ENCODE data around the gene ANTXR1. TPM values are rescaled to one million over a fixed set of nuclear protein-coding genes. Genes with fewer than 3 reads are reported as not detected.

ANTXR1 gene
- total RNA-seq, 1 donor from 2014 or later, result 73.4 TPM

- H3K36me3 Mint-ChIP-seq (ENCODE audit: insufficient read depth), result peaks cover 15% of the 10 kb centered on the region
- peaks cover 3% of the 10 kb centered on the region for H3K9me3 Mint-ChIP-seq (ENCODE audit: low read depth)
- H3K27me3 Mint-ChIP-seq, result no peaks in the 10 kb centered on the region
- no peaks in the 10 kb centered on the region for H3K4me1 Mint-ChIP-seq (ENCODE audit: low read depth)
- TF ChIP-seq, protein P1, sequence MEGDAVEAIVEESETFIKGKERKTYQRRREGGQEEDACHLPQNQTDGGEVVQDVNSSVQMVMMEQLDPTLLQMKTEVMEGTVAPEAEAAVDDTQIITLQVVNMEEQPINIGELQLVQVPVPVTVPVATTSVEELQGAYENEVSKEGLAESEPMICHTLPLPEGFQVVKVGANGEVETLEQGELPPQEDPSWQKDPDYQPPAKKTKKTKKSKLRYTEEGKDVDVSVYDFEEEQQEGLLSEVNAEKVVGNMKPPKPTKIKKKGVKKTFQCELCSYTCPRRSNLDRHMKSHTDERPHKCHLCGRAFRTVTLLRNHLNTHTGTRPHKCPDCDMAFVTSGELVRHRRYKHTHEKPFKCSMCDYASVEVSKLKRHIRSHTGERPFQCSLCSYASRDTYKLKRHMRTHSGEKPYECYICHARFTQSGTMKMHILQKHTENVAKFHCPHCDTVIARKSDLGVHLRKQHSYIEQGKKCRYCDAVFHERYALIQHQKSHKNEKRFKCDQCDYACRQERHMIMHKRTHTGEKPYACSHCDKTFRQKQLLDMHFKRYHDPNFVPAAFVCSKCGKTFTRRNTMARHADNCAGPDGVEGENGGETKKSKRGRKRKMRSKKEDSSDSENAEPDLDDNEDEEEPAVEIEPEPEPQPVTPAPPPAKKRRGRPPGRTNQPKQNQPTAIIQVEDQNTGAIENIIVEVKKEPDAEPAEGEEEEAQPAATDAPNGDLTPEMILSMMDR (IDR thresholded peaks at IDR 0.05; ENCODE audit: unreplicated experiment), result no peak
- DNase-seq (ENCODE audit: low spot score, unreplicated experiment), result no peak
- no peak overlapping the region for H3K27ac Mint-ChIP-seq
- H3K4me3 Mint-ChIP-seq (ENCODE audit: low read depth), result no peak overlapping the region
Observed at GRCh38 chr2:69209482-69209881, 196.5 kb downstream of the ANTXR1 start.

GRCh38 chr2:69210385-69210784 lies 197.4 kb downstream of the ANTXR1 start:
- Mint-ChIP-seq H3K27ac (no peak overlapping the region), H3K36me3 (ENCODE audit: insufficient read depth) (peaks cover 18% of the 10 kb centered on the region), H3K27me3 (no peaks in the 10 kb centered on the region), H3K4me1 (ENCODE audit: low read depth) (no peaks in the 10 kb centered on the region), H3K4me3 (ENCODE audit: low read depth) (no peak overlapping the region), H3K9me3 (ENCODE audit: low read depth) (peaks cover 3% of the 10 kb centered on the region)
- TF ChIP-seq, protein P1 (IDR thresholded peaks at IDR 0.05; ENCODE audit: unreplicated experiment), result no peak
- DNase-seq (ENCODE audit: low spot score, unreplicated experiment), result no peak

GRCh38 chr2:69211048-69211447 lies 198.1 kb downstream of the ANTXR1 start:
- TF ChIP-seq, protein P1 (IDR thresholded peaks at IDR 0.05; ENCODE audit: unreplicated experiment), result no peak
- Mint-ChIP-seq H3K4me1 (ENCODE audit: low read depth) (no peaks in the 10 kb centered on the region), H3K9me3 (ENCODE audit: low read depth) (peaks cover 3% of the 10 kb centered on the region), H3K4me3 (ENCODE audit: low read depth) (no peak overlapping the region), H3K27me3 (no peaks in the 10 kb centered on the region), H3K36me3 (ENCODE audit: insufficient read depth) (peaks cover 24% of the 10 kb centered on the region), H3K27ac (no peak overlapping the region)
- no peak for DNase-seq (ENCODE audit: low spot score, unreplicated experiment)

DNA sequence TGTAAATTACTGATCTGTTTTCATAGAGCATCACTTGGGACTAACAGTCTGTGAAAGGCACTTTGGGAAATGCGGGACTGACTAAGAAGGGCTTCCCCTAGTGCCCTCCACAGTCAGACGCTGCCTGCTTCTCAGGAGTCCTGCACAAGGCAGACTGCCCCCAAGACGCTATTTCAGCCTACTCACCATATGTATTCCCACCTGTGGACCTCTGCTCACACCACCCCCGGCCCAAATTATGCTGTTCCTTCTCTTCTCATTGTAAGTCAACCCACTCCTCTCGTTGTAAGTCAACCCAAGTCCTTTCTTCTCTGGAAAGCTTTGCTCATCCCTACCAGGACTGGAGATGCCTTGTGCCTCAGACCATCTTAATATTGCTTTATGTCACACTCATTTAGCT lies 198.7 kb downstream of the ANTXR1 start:
- peaks cover 7% of the 10 kb centered on the region for H3K9me3 Mint-ChIP-seq (ENCODE audit: low read depth)
- H3K27me3 Mint-ChIP-seq, result no peaks in the 10 kb centered on the region
- no peaks in the 10 kb centered on the region for H3K4me1 Mint-ChIP-seq (ENCODE audit: low read depth)
- TF ChIP-seq, protein P1 (IDR thresholded peaks at IDR 0.05; ENCODE audit: unreplicated experiment), result no peak
- no peak overlapping the region for H3K27ac Mint-ChIP-seq
- H3K4me3 Mint-ChIP-seq (ENCODE audit: low read depth), result no peak overlapping the region
- DNase-seq (ENCODE audit: low spot score, unreplicated experiment), result no peak
- peaks cover 28% of the 10 kb centered on the region for H3K36me3 Mint-ChIP-seq (ENCODE audit: insufficient read depth)

DNA sequence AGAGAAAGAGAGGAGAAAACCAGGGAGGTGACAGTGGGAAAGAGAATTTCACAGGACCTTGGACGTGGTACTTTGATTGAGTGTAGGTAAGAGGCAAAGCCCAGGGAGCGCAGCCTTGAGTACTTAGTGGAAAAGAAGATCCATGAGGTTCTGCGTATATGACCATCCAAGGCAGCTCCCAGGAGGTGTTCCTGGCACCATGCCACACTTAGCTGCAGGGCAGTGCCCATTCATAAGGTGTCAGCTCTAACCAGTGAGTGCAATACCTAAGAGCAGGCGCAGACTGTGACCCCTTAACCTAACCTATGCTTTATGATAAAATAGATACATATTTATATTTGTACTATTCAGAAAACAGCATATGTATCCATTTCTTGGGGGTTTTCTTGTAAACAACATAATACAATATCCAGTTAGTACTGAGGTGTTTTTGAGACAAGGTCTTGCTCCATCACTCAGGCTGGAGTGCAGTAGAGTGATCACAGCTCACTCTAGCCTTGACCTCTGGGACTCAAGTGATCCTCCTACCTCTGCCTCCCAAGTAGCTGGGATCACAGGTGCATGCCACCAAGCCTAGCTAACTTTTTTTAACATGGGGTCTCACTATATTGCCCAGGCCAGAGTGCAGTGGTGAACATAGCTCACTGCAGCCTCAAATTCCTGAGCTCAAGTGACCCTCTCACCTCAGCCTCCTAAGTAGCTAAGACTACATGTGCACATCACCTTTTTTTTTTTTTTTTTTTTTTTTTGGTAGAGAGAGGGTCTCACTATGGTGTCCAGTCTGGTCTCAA lies 199.5 kb downstream of the ANTXR1 start:
- TF ChIP-seq, protein P1 (IDR thresholded peaks at IDR 0.05; ENCODE audit: unreplicated experiment), result no peak
- no peak for DNase-seq (ENCODE audit: low spot score, unreplicated experiment)
- Mint-ChIP-seq H3K9me3 (ENCODE audit: low read depth) (peaks cover 8% of the 10 kb centered on the region), H3K36me3 (ENCODE audit: insufficient read depth) (peaks cover 30% of the 10 kb centered on the region), H3K27me3 (no peaks in the 10 kb centered on the region), H3K4me3 (ENCODE audit: low read depth) (no peak overlapping the region), H3K4me1 (ENCODE audit: low read depth) (no peaks in the 10 kb centered on the region), H3K27ac (no peak overlapping the region)

Data from progenitor cell of endocrine pancreas (in vitro differentiated cells).